Neutrophil (primary cell): Measurements from ENCODE around the gene SH3BP2.
A peak's percentile ranks its signal among the peaks of the same experiment; 100 is the strongest.

Experiments used
- H3K27ac ChIP-seq: fragments of 200-600 bp; sonication (generic); 2 replicates; pipeline ENCODE4 v1.5.1; 2016; ENCODE audit warnings: mild to moderate bottlenecking, moderate library complexity
- H3K27me3 ChIP-seq: fragments of 200-600 bp; sonication (generic); 2 replicates; pipeline ENCODE4 v1.6.0; 2016; ENCODE audit warnings: mild to moderate bottlenecking
- H3K36me3 ChIP-seq: fragments of 200-600 bp; sonication (generic); 2 replicates; pipeline ENCODE4 v1.5.1; 2017
- H3K4me1 ChIP-seq, 2 experiments: fragments of 200-600 bp in 1 of 2; sonication (generic) in 1 of 2; 1 replicate in 1 of 2; 2 replicates in 1 of 2; pipeline versions ENCODE4 v1.5.1 to v1.6.1; 2013 to 2016; ENCODE audit warnings: low read depth in 1 of 2, low read length in 1 of 2, mild to moderate bottlenecking in 1 of 2, moderate library complexity in 1 of 2; ENCODE audit not compliant: control insufficient read depth in 1 of 2, insufficient read depth in 1 of 2
- H3K4me3 ChIP-seq, 2 experiments: fragments of 200-600 bp in 1 of 2; sonication (generic) in 1 of 2; 1 replicate in 1 of 2; 2 replicates in 1 of 2; pipeline ENCODE4 v1.5.1; 2013 to 2016; ENCODE audit warnings: low read depth in 1 of 2, low read length in 1 of 2, mild to moderate bottlenecking in 1 of 2, moderate library complexity in 1 of 2
- H3K9me3 ChIP-seq: fragments of 200-600 bp; sonication (generic); 2 replicates; pipeline ENCODE4 v1.5.1; 2016
- CTCF ChIP-seq: fragments of 200-600 bp; sonication (generic); IDR thresholded peaks from 2 replicates; pipeline ENCODE4 v1.5.1; 2016; ENCODE audit warnings: antibody characterized with exemption

SH3BP2 gene

GRCh38 chr4:2797545-2798305 is 4.8 kb downstream of the SH3BP2 start:
- H3K27ac ChIP-seq: peak overlapping the region; percentile 98
- peak overlapping the region; percentile 92 to 97 for H3K4me3 ChIP-seq
- no peaks in the 10 kb centered on the region for H3K27me3 ChIP-seq
- H3K36me3 ChIP-seq: peaks cover 21% of the 10 kb centered on the region
- H3K4me1 ChIP-seq: peaks cover 79 to 82% of the 10 kb centered on the region in 2 experiments
- TF ChIP-seq CTCF: no peak
- H3K9me3 ChIP-seq: no peaks in the 10 kb centered on the region

- H3K4me3 ChIP-seq: peak overlapping the region; percentile 92 to 97
- peak overlapping the region; percentile 98 for H3K27ac ChIP-seq
- no peaks in the 10 kb centered on the region for H3K9me3 ChIP-seq
- TF ChIP-seq CTCF: peak; percentile 36
- H3K27me3 ChIP-seq: no peaks in the 10 kb centered on the region
- peaks cover 85 to 90% of the 10 kb centered on the region in 2 experiments for H3K4me1 ChIP-seq
- H3K36me3 ChIP-seq: peaks cover 30% of the 10 kb centered on the region
These were observed 5.7 kb downstream of the SH3BP2 start for GRCh38 chr4:2798399-2799223.

GRCh38 chr4:2799224-2799911 is 6.5 kb downstream of the SH3BP2 start:
- Histone ChIP-seq H3K27ac (peak overlapping the region; percentile 98), H3K4me1 (peaks cover 85 to 90% of the 10 kb centered on the region in 2 experiments)

GRCh38 chr4:2799971-2800690 is 7.2 kb downstream of the SH3BP2 start:
- Histone ChIP-seq H3K36me3 (peaks cover 45% of the 10 kb centered on the region), H3K27me3 (no peaks in the 10 kb centered on the region), H3K9me3 (no peaks in the 10 kb centered on the region), H3K4me1 (peaks cover 85 to 90% of the 10 kb centered on the region in 2 experiments), H3K4me3 (peak overlapping the region; percentile 92 to 97), H3K27ac (peak overlapping the region; percentile 98)
- no peak for TF ChIP-seq CTCF

More at GRCh38 chr4:2799224-2799911, 6.5 kb downstream of the SH3BP2 start:
- TF ChIP-seq CTCF: no peak
- Histone ChIP-seq H3K36me3 (peaks cover 38% of the 10 kb centered on the region), H3K4me3 (peak overlapping the region; percentile 92 to 97), H3K27me3 (no peaks in the 10 kb centered on the region), H3K9me3 (no peaks in the 10 kb centered on the region)
